NCI-H1105 treated with DMSO at 0.1 percent for 48 hours (cell line): ENCODE results near the gene TOP2B.

Experiments
- DNase-seq: peaks from one replicate; lab custom pipeline; 2025; lab: John Stamatoyannopoulos, UW

Gene TOP2B

GRCh38 chr3:25583343-25583742 is 81.4 kb downstream of the TOP2B start:
- no peak for DNase-seq

- DNase-seq = no peak
Observed at GRCh38 chr3:25582242-25582641, 82.5 kb downstream of the TOP2B start.

- DNase-seq = no peak
Observed at GRCh38 chr3:25581823-25582222, 82.9 kb downstream of the TOP2B start.

- DNase-seq = no peak
Observed at GRCh38 chr3:25581335-25581734, 83.4 kb downstream of the TOP2B start.

- no peak for DNase-seq
Observed at GRCh38 chr3:25580534-25580933, 84.2 kb downstream of the TOP2B start.

GRCh38 chr3:25578059-25578458 is 86.6 kb downstream of the TOP2B start:
- DNase-seq = no peak

- no peak for DNase-seq
Observed at GRCh38 chr3:25576831-25577454, 87.8 kb downstream of the TOP2B start.

GRCh38 chr3:25576146-25576545 is 88.6 kb downstream of the TOP2B start:
- DNase-seq = no peak

- DNase-seq = no peak
Observed at GRCh38 chr3:25575001-25575400, 89.7 kb downstream of the TOP2B start.

GRCh38 chr3:25574172-25574765 is 90.4 kb downstream of the TOP2B start:
- no peak for DNase-seq

GRCh38 chr3:25573386-25574171 is 91.1 kb downstream of the TOP2B start:
- DNase-seq = no peak

GRCh38 chr3:25572919-25573385 is 91.8 kb downstream of the TOP2B start:
- DNase-seq = no peak

- DNase-seq = no peak
Observed at GRCh38 chr3:25572336-25572735, 92.4 kb downstream of the TOP2B start.

GRCh38 chr3:25571285-25571684 is 93.4 kb downstream of the TOP2B start:
- no peak for DNase-seq

GRCh38 chr3:25568525-25569078 is 96.1 kb downstream of the TOP2B start:
- DNase-seq = no peak

GRCh38 chr3:25567806-25568524 is 96.7 kb downstream of the TOP2B start:
- no peak for DNase-seq

- DNase-seq = no peak
Observed at GRCh38 chr3:25567388-25567787, 97.3 kb downstream of the TOP2B start.

GRCh38 chr3:25566358-25566920 is 98.3 kb downstream of the TOP2B start:
- DNase-seq = no peak

- DNase-seq = no peak
Observed at GRCh38 chr3:25565807-25566206, 98.9 kb downstream of the TOP2B start.

GRCh38 chr3:25564075-25564474 is 100.6 kb downstream of the TOP2B start:
- DNase-seq = no peak

- DNase-seq = no peak
Observed at GRCh38 chr3:25563601-25564000, 101.1 kb downstream of the TOP2B start.

GRCh38 chr3:25558796-25559195 is 105.9 kb downstream of the TOP2B start:
- DNase-seq = no peak
